Activated T-helper 1 cell treated with Interleukin-2 at 50 U/mL for 16 hours (primary cell): ENCODE measurements around the gene CYTH3.
"Not testable (repeated sequence)": the region's sequence is repeated elsewhere in the genome, so short reads cannot be mapped to it uniquely, and the experiment has no call there.

ENCODE experiments used
- DNase-seq: peaks from one replicate; pipeline ENCODE4 v3.0.0-alpha.2; 2020; ENCODE audit warnings: low read depth

The CYTH3 gene

GRCh38 chr7:6193709-6194108, 78.7 kb downstream of the CYTH3 start:
- no peak for DNase-seq

GRCh38 chr7:6190563-6190962, 81.9 kb downstream of the CYTH3 start:
- not testable (repeated sequence) for DNase-seq

- no peak for DNase-seq
Measured at GRCh38 chr7:6188389-6188788, 84.0 kb downstream of the CYTH3 start.

- DNase-seq = no peak
Measured at GRCh38 chr7:6186577-6186976, 85.8 kb downstream of the CYTH3 start.

- no peak for DNase-seq
Measured at GRCh38 chr7:6182993-6183392, 89.4 kb downstream of the CYTH3 start.

- DNase-seq = no peak
Measured at GRCh38 chr7:6181136-6181535, 91.3 kb downstream of the CYTH3 start.

GRCh38 chr7:6180344-6180725, 92.1 kb downstream of the CYTH3 start:
- no peak for DNase-seq

- DNase-seq = no peak
Measured at GRCh38 chr7:6179620-6180343, 92.6 kb downstream of the CYTH3 start.

GRCh38 chr7:6178298-6179029, 94.0 kb downstream of the CYTH3 start:
- DNase-seq = no peak

- no peak for DNase-seq
Measured at GRCh38 chr7:6175645-6176044, 96.8 kb downstream of the CYTH3 start.

GRCh38 chr7:6172910-6173295, 99.5 kb downstream of the CYTH3 start:
- DNase-seq = no peak

GRCh38 chr7:6172224-6172909, 100.1 kb downstream of the CYTH3 start:
- DNase-seq = no peak

- DNase-seq = no peak
Measured at GRCh38 chr7:6171532-6172223, 100.7 kb downstream of the CYTH3 start.

- DNase-seq = no peak
Measured at GRCh38 chr7:6170571-6171531, 101.6 kb downstream of the CYTH3 start.

GRCh38 chr7:6169805-6170520, 102.5 kb downstream of the CYTH3 start:
- DNase-seq = no peak

GRCh38 chr7:6168477-6168868, 104.0 kb downstream of the CYTH3 start:
- no peak for DNase-seq

GRCh38 chr7:6167587-6168476, 104.6 kb downstream of the CYTH3 start:
- no peak for DNase-seq

GRCh38 chr7:6167004-6167551, 105.3 kb downstream of the CYTH3 start:
- DNase-seq = no peak

- DNase-seq = no peak
Measured at GRCh38 chr7:6166443-6166891, 106.0 kb downstream of the CYTH3 start.
